Lung (tissue), 12 donors: ENCODE results near the gene CNTN5. TPM values are rescaled to one million over a fixed set of nuclear protein-coding genes. Genes with fewer than 3 reads are reported as not detected.

Experiments used
- ATAC-seq: fragments of 200-7000 bp; cut with Tn5 transposase; one replicate; pipeline ENCODE4 v1.9.1; 2020; ENCODE audit warnings: moderate number of reproducible peaks; ENCODE audit not compliant: insufficient read depth, low FRiP score
- DNase-seq, 3 donors: peaks; one replicate each; pipeline ENCODE4 v3.0.0-alpha.2; 2013 to 2017
- H3K27ac ChIP-seq, 2 donors: one replicate each; pipeline ENCODE4 v1.5.1; 2013; ENCODE audit warnings: mild to moderate bottlenecking in 2 of 2, moderate library complexity in 2 of 2, control low read depth in 1 of 2, inconsistent platforms in 1 of 2, low read depth in 1 of 2, low read length in 1 of 2
- H3K27me3 ChIP-seq, 3 donors: one replicate each; pipeline ENCODE4 v1.5.1; 2013; ENCODE audit warnings: low read length in 2 of 3; ENCODE audit not compliant: control insufficient read depth in 3 of 3, insufficient read depth in 3 of 3
- H3K36me3 ChIP-seq, 4 donors: one replicate each; pipeline ENCODE4 v1.5.1; 2013; ENCODE audit warnings: low read length in 4 of 4, mild to moderate bottlenecking in 1 of 4, moderate library complexity in 1 of 4; ENCODE audit not compliant: control insufficient read depth in 4 of 4, insufficient read depth in 4 of 4
- H3K4me1 ChIP-seq, 5 donors: one replicate each; pipeline ENCODE4 v1.5.1; 2013; ENCODE audit warnings: low read length in 5 of 5, mild to moderate bottlenecking in 2 of 5, moderate library complexity in 1 of 5; ENCODE audit not compliant: control insufficient read depth in 5 of 5, insufficient read depth in 5 of 5
- H3K4me3 ChIP-seq: one replicate; pipeline ENCODE4 v1.5.1; 2013; ENCODE audit warnings: mild to moderate bottlenecking, control low read depth, moderate library complexity
- H3K9ac ChIP-seq, 2 donors: one replicate each; pipeline ENCODE4 v1.5.1; 2013; ENCODE audit warnings: low read length in 2 of 2, control low read depth in 1 of 2; ENCODE audit not compliant: insufficient read depth in 1 of 2
- H3K9me3 ChIP-seq, 4 donors: one replicate each; pipeline ENCODE4 v1.5.1; 2013; ENCODE audit warnings: low read length in 3 of 4, mild to moderate bottlenecking in 1 of 4, moderate library complexity in 1 of 4; ENCODE audit not compliant: control insufficient read depth in 4 of 4, insufficient read depth in 3 of 4
- CTCF ChIP-seq: IDR thresholded peaks from 2 replicates; pipeline ENCODE4 v1.5.1; 2012; ENCODE audit warnings: mild to moderate bottlenecking; ENCODE audit errors: control extremely low read depth, extremely low read depth
- whole genome bisulfite sequencing, 2 donors: extraction: QIAGEN DNeasy Blood & Tissue Kit; methylation state at CpG; one replicate each; pipeline ENCODE4 v1.1.7; 2013; 5-methylcytosine and 5-hydroxymethylcytosine counted together
- polyA plus RNA-seq, 2 donors: library from polyadenylated mRNA; stranded (reverse); fragments of 200-250 nt; gene quantifications; one replicate each; pipeline ENCODE4 v1.2.1, GENCODE V29; 2013
- total RNA-seq, 2 donors: library from RNA; depleted of rRNA in 1 of 2; stranded (reverse); fragments of >200 nt in 1 of 2; gene quantifications; one replicate each; pipeline ENCODE4 v1.2.1, GENCODE V29; 2014 to 2021
- donor health status: control.
- donor health status: control.
- donor health status: Bipolar disorder and iron deficiency.
- donor health status: healthy.
- donor health status: DM: yes; HTN: yes; CAD: no.

CNTN5 gene
- total and polyA plus RNA-seq, 4 donors, result 0.10 to 0.80 (median 0.44) TPM

GRCh38 chr11:99184146-99184545 lies 163.4 kb downstream of the CNTN5 start:
- Histone ChIP-seq H3K36me3 (no peaks in the 10 kb centered on the region), H3K27me3 (no peaks in the 10 kb centered on the region), H3K9ac (no peak overlapping the region), H3K4me1 (peaks cover 0 to 4% (median 0%) of the 10 kb centered on the region in 5 donors), H3K9me3 (peaks cover 0 to 2% (median 0%) of the 10 kb centered on the region in 4 donors), H3K27ac (no peak overlapping the region), H3K4me3 (no peak overlapping the region)
- TF ChIP-seq CTCF, result no peak
- no peak for ATAC-seq
- DNase-seq, result no peak

GRCh38 chr11:99188221-99188620 lies 167.5 kb downstream of the CNTN5 start:
- no peak for TF ChIP-seq CTCF
- Histone ChIP-seq H3K27me3 (no peaks in the 10 kb centered on the region), H3K4me3 (no peak overlapping the region), H3K9me3 (no peaks in the 10 kb centered on the region), H3K27ac (no peak overlapping the region), H3K36me3 (no peaks in the 10 kb centered on the region), H3K4me1 (peaks cover 0 to 7% (median 0%) of the 10 kb centered on the region in 5 donors), H3K9ac (no peak overlapping the region)
- DNase-seq, result peak in 2 of 3 donors; percentile 38 to 55
- no peak for ATAC-seq
- 71 to 79% methylated on average over 2 of the region's 2 CpGs for WGBS, 2 donors

DNA sequence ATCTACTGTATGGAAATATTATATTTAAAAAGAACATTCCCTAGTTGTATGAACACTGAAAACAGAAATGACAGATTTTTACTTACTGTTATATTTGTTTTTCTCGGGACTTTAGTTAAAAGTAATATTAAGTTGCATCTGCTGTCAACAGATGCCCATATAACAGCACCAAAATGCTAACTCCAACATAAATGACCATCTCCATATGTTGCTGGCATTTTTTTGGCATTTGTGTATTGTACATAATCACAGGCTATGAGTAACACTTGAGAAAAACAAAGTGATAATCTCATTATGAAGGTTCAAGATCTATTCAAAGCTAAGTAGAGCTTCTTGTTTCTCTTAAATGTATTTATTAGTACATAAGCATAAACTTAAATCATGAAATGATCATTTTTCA lies 172.0 kb downstream of the CNTN5 start:
- no peak overlapping the region for H3K4me3 ChIP-seq
- H3K27ac ChIP-seq, result no peak overlapping the region
- H3K9me3 ChIP-seq, result no peaks in the 10 kb centered on the region
- TF ChIP-seq CTCF, result no peak
- ATAC-seq (no peak), DNase-seq (peak in 2 of 3 donors; percentile 52 to 63)
- 67 to 83% methylated on average over 1 of the region's 1 CpG for WGBS, 2 donors
- no peaks in the 10 kb centered on the region for H3K36me3 ChIP-seq
- H3K9ac ChIP-seq, result no peak overlapping the region
- H3K27me3 ChIP-seq, result no peaks in the 10 kb centered on the region
- peaks cover 0 to 10% (median 0%) of the 10 kb centered on the region in 5 donors for H3K4me1 ChIP-seq

GRCh38 chr11:99197477-99197876 lies 176.7 kb downstream of the CNTN5 start:
- Histone ChIP-seq H3K4me1 (peaks cover 0 to 5% (median 0%) of the 10 kb centered on the region in 5 donors), H3K36me3 (no peaks in the 10 kb centered on the region), H3K4me3 (no peak overlapping the region), H3K9me3 (peaks cover 0 to 2% (median 0%) of the 10 kb centered on the region in 4 donors), H3K9ac (no peak overlapping the region), H3K27me3 (no peaks in the 10 kb centered on the region), H3K27ac (no peak overlapping the region)
- ATAC-seq (no peak), DNase-seq (no peak)
- TF ChIP-seq CTCF, result no peak
- 42 to 50% methylated on average over 1 of the region's 1 CpG for WGBS, 2 donors
